CD4-positive, alpha-beta T cell (primary cell): ENCODE results near the gene CDK6. TPM values are rescaled to one million over a fixed set of nuclear protein-coding genes. Genes with fewer than 3 reads are reported as not detected.
A peak's percentile ranks its signal among the peaks of the same experiment; 100 is the strongest.

ENCODE experiments used
- ATAC-seq: fragments of 200-7000 bp; cut with Tn5 transposase; one replicate; pipeline ENCODE4 v1.10.0; 2022; ENCODE audit warnings: mild to moderate bottlenecking; ENCODE audit not compliant: poor library complexity
- CTCF ChIA-PET: fragments of 350-600 bp; sonication (Branson Sonifier 250); formaldehyde crosslinking; loops from one replicate; lab custom pipeline; 2021; ENCODE audit warnings: antibody characterized with exemption, inconsistent platforms; lab: Charles Lee
- POLR2A ChIA-PET: fragments of 350-600 bp; sonication (Branson Sonifier 250); formaldehyde crosslinking; loops from one replicate; lab custom pipeline; 2021; ENCODE audit warnings: antibody characterized with exemption, inconsistent platforms; lab: Charles Lee
- DNase-seq, 14 experiments: peaks; one replicate each; pipeline ENCODE4 v3.0.0-alpha.2; 2013 to 2020; ENCODE audit warnings: mixed read lengths in 2 of 14
- H3K27ac ChIP-seq, 2 donors: one replicate each; pipeline versions ENCODE4 v1.5.1 to v1.7.0; 2013; ENCODE audit warnings: low read length in 2 of 2, low read depth in 1 of 2, mild to moderate bottlenecking in 1 of 2
- H3K27me3 ChIP-seq, 2 experiments: 1 replicate in 1 of 2; 2 replicates in 1 of 2; pipeline versions ENCODE4 v1.6.1 to v1.7.0; 2013; ENCODE audit warnings: low read length in 2 of 2, control low read depth in 1 of 2, mild to moderate bottlenecking in 1 of 2, moderate library complexity in 1 of 2; ENCODE audit not compliant: insufficient read depth in 2 of 2, control insufficient read depth in 1 of 2
- H3K36me3 ChIP-seq: one replicate; pipeline ENCODE4 v1.6.1; 2013; ENCODE audit warnings: low read length, control low read depth; ENCODE audit not compliant: insufficient read depth
- H3K4me1 ChIP-seq: one replicate; pipeline ENCODE4 v1.6.1; 2013; ENCODE audit warnings: low read length, control low read depth; ENCODE audit not compliant: insufficient read depth
- H3K4me3 ChIP-seq: one replicate; pipeline ENCODE4 v1.5.1; 2013; ENCODE audit warnings: mild to moderate bottlenecking, low read length, moderate library complexity
- H3K9me3 ChIP-seq, 2 experiments: 1 replicate in 1 of 2; 2 replicates in 1 of 2; pipeline versions ENCODE4 v1.6.1 to v1.7.0; 2013; ENCODE audit warnings: low read length in 2 of 2, mild to moderate bottlenecking in 2 of 2, control low read depth in 1 of 2, moderate library complexity in 1 of 2; ENCODE audit not compliant: control insufficient read depth in 1 of 2, insufficient read depth in 1 of 2
- H3K27ac Mint-ChIP-seq: one replicate; pipeline ENCODE4 v1.8.0; 2020; ENCODE audit warnings: mixed read lengths
- H3K27me3 Mint-ChIP-seq: one replicate; pipeline ENCODE4 v1.8.0; 2021; ENCODE audit warnings: mixed read lengths
- H3K36me3 Mint-ChIP-seq: one replicate; pipeline ENCODE4 v1.8.0; 2021; ENCODE audit warnings: low read depth, mixed read lengths
- H3K4me1 Mint-ChIP-seq: one replicate; pipeline ENCODE4 v1.8.0; 2021; ENCODE audit warnings: low read depth, mixed read lengths
- H3K4me3 Mint-ChIP-seq: one replicate; pipeline ENCODE4 v1.8.0; 2020; ENCODE audit warnings: mild to moderate bottlenecking, mixed read lengths
- H3K9me3 Mint-ChIP-seq: one replicate; pipeline ENCODE4 v1.8.0; 2020; ENCODE audit warnings: mixed read lengths
- intact Hi-C, 2 experiments: fragments of 100-400 bp; cut with DNase I in 1 of 2; cut with micrococcal nuclease in 1 of 2; formaldehyde crosslinking; loops; one replicate each; pipeline versions ENCODE4 v1.15.1 to v1.9.0; 2023 to 2025; cut with DNase I, micrococcal nuclease
- total RNA-seq, 174 experiments: library from RNA in 2 of 174; stranded (reverse) in 2 of 174; gene quantifications; one replicate each; pipeline ENCODE4 v1.2.3 and lab custom pipeline; 2021 to 2026
- TF ChIP-seq, protein P1 (sequence below): fragments of 200-600 bp; IDR thresholded peaks from one replicate; pipeline ENCODE4 v1.8.0; 2022; ENCODE audit warnings: antibody characterized with exemption, mild to moderate bottlenecking

The CDK6 gene
- total RNA-seq, 2 experiments from 2014 or later = 13.0 to 13.7 TPM

DNA sequence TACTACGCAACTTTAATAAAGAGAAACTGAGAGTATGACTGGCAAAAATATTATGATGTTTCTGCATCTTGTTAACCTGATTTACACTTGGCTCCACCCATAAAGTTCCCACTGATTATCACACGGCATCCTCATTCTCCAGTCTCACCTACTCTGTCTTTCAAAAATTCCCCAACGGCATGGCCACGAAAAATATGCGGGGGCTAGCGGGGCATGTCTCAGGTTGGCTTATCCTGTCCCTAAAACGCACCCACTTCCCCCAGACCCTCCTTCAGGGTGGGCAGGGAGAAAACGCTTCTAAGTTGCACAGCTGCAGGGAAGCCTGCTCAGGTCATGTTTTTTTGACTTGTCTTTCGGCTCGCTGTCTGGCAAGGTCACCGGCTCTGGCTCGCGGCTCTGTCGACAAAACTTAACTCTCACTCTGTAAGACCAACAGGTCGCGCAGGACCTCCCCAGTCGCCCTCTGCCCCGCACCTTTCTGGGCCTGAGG lies 3.8 kb downstream of the CDK6 start:
- peaks cover 64% of the 10 kb centered on the region for H3K4me1 Mint-ChIP-seq
- peak; percentile 1 for ATAC-seq

GRCh38 chr7:92831716-92832533 lies 4.4 kb downstream of the CDK6 start:
- ATAC-seq = no peak
- Histone ChIP-seq H3K36me3 (no peaks in the 10 kb centered on the region), H3K27ac (peak overlapping the region in 1 of 2 donors; percentile 76)

More for the DNA sequence above, 3.8 kb downstream of the CDK6 start:
- Mint-ChIP-seq H3K27ac (peak overlapping the region; percentile 85), H3K36me3 (peaks cover 32% of the 10 kb centered on the region), H3K4me3 (peak overlapping the region; percentile 89), H3K27me3 (peaks cover 8% of the 10 kb centered on the region), H3K9me3 (no peaks in the 10 kb centered on the region)
- Histone ChIP-seq H3K36me3 (no peaks in the 10 kb centered on the region), H3K4me1 (peaks cover 45% of the 10 kb centered on the region), H3K4me3 (peak overlapping the region; percentile 92), H3K27me3 (no peaks in the 10 kb centered on the region), H3K27ac (peak overlapping the region; percentile 67 to 76), H3K9me3 (no peaks in the 10 kb centered on the region)
- ChIA-PET POLR2A (interaction anchor here (0.6 to 1.9 kb wide), 14 partner anchors 9 to 400 kb away, joined by 3 to 10 read pairs (median 4); partner anchors contain the start of genes GATAD1, RBM48, SAMD9 and VPS50), CTCF (interaction anchor here (0.5 to 5.3 kb wide), 48 partner anchors 10 to 313 kb away, joined by 3 to 58 read pairs (median 4); partner anchors contain the start of genes FAM133B, PEX1 and RBM48)
- intact Hi-C loops = loop anchor here (1.0 to 10.0 kb wide), 10 partner anchors 20 to 1172 kb away; partner anchors contain the start of genes ANKIB1 (in 1 of the 2), BET1 (in 1 of the 2), KRIT1 (in 1 of the 2) and PEX1 (in 1 of the 2)
- TF ChIP-seq, protein P1, sequence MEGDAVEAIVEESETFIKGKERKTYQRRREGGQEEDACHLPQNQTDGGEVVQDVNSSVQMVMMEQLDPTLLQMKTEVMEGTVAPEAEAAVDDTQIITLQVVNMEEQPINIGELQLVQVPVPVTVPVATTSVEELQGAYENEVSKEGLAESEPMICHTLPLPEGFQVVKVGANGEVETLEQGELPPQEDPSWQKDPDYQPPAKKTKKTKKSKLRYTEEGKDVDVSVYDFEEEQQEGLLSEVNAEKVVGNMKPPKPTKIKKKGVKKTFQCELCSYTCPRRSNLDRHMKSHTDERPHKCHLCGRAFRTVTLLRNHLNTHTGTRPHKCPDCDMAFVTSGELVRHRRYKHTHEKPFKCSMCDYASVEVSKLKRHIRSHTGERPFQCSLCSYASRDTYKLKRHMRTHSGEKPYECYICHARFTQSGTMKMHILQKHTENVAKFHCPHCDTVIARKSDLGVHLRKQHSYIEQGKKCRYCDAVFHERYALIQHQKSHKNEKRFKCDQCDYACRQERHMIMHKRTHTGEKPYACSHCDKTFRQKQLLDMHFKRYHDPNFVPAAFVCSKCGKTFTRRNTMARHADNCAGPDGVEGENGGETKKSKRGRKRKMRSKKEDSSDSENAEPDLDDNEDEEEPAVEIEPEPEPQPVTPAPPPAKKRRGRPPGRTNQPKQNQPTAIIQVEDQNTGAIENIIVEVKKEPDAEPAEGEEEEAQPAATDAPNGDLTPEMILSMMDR = no peak
- DNase-seq = peak in 3 of 14 experiments; percentile 48 to 64 (median 61)

More at GRCh38 chr7:92831716-92832533, 4.4 kb downstream of the CDK6 start:
- intact Hi-C loops = loop anchor here (2.0 to 10.0 kb wide), 9 partner anchors 15 to 1173 kb away; partner anchors contain the start of genes ANKIB1 (in 1 of the 2), BET1 (in 1 of the 2), KRIT1 (in 1 of the 2) and PEX1 (in 1 of the 2)
- peak in 3 of 14 experiments; percentile 19 to 62 (median 62) for DNase-seq
- H3K9me3 Mint-ChIP-seq = no peaks in the 10 kb centered on the region
- POLR2A ChIA-PET = interaction anchor here (0.8 to 1.9 kb wide), 9 partner anchors 10 to 286 kb away, joined by 3 to 10 read pairs (median 4); partner anchors contain the start of gene SAMD9
- no peaks in the 10 kb centered on the region for H3K9me3 ChIP-seq
- peaks cover 46% of the 10 kb centered on the region for H3K4me1 ChIP-seq
- peak overlapping the region; percentile 85 for H3K27ac Mint-ChIP-seq
- peaks cover 1% of the 10 kb centered on the region for H3K27me3 Mint-ChIP-seq
- TF ChIP-seq, protein P1 = no peak
- no peaks in the 10 kb centered on the region for H3K27me3 ChIP-seq
- H3K4me1 Mint-ChIP-seq = peaks cover 63% of the 10 kb centered on the region
- peak overlapping the region; percentile 89 for H3K4me3 Mint-ChIP-seq
- peak overlapping the region; percentile 92 for H3K4me3 ChIP-seq
- H3K36me3 Mint-ChIP-seq = peaks cover 32% of the 10 kb centered on the region
- CTCF ChIA-PET = interaction anchor here (0.8 to 5.3 kb wide), 19 partner anchors 14 to 303 kb away, joined by 3 to 58 read pairs (median 7); partner anchors contain the start of genes FAM133B, PEX1 and RBM48
